ENCODE data around the gene SCTR.

Gene SCTR

GRCh38 chr2:119544075-119544938 is 20.0 kb upstream of the SCTR start, which contains the start of gene CFAP221:
CFAP221 (plus strand) TSS chr2:119544449; CDS start chr2:119546132, 1,683 bp downstream.
- no peak for TF ChIP-seq CTCF (conservative IDR thresholded peaks at IDR 0.05; ENCODE audit: low read depth, low read length)
- peak; percentile 79 for DNase-seq (ENCODE audit: low read depth)
- H3K4me3 ChIP-seq (ENCODE audit: low read depth, low read length) = peak within 1 kb of the TSS; percentile 60

- DNase-seq (ENCODE audit: low read depth) = no peak
- no peak for TF ChIP-seq CTCF (conservative IDR thresholded peaks at IDR 0.05; ENCODE audit: low read depth, low read length)
- H3K4me3 ChIP-seq (ENCODE audit: low read depth, low read length) = no peak overlapping the region
Measured at GRCh38 chr2:119541476-119541875, 17.2 kb upstream of the SCTR start.

GRCh38 chr2:119537792-119538191 is 13.5 kb upstream of the SCTR start:
- no peak for DNase-seq (ENCODE audit: low read depth)
- H3K4me3 ChIP-seq (ENCODE audit: low read depth, low read length) = no peak overlapping the region
- TF ChIP-seq CTCF (conservative IDR thresholded peaks at IDR 0.05; ENCODE audit: low read depth, low read length) = no peak

GRCh38 chr2:119536707-119537106 is 12.4 kb upstream of the SCTR start:
- DNase-seq (ENCODE audit: low read depth) = no peak
- TF ChIP-seq CTCF (conservative IDR thresholded peaks at IDR 0.05; ENCODE audit: low read depth, low read length) = no peak
- no peak overlapping the region for H3K4me3 ChIP-seq (ENCODE audit: low read depth, low read length)

- TF ChIP-seq CTCF (conservative IDR thresholded peaks at IDR 0.05; ENCODE audit: low read depth, low read length) = no peak
- H3K4me3 ChIP-seq (ENCODE audit: low read depth, low read length) = no peak overlapping the region
- no peak for DNase-seq (ENCODE audit: low read depth)
Measured at GRCh38 chr2:119536211-119536610, 11.9 kb upstream of the SCTR start.

- no peak for TF ChIP-seq CTCF (conservative IDR thresholded peaks at IDR 0.05; ENCODE audit: low read depth, low read length)
- no peak for DNase-seq (ENCODE audit: low read depth)
- no peak overlapping the region for H3K4me3 ChIP-seq (ENCODE audit: low read depth, low read length)
Measured at GRCh38 chr2:119533560-119533959, 9.3 kb upstream of the SCTR start.

- peak; percentile 17 for TF ChIP-seq CTCF (conservative IDR thresholded peaks at IDR 0.05; ENCODE audit: low read depth, low read length)
- DNase-seq (ENCODE audit: low read depth) = peak; percentile 28
- no peak overlapping the region for H3K4me3 ChIP-seq (ENCODE audit: low read depth, low read length)
Measured at GRCh38 chr2:119531292-119531691, 7.0 kb upstream of the SCTR start.
